Gastroesophageal sphincter (tissue), 4 donors: ENCODE data around the gene PARP12. TPM values are rescaled to one million over a fixed set of nuclear protein-coding genes. Genes with fewer than 3 reads are reported as not detected.

Experiments used
- ATAC-seq: fragments of 150-250 bp; one replicate; pipeline ENCODE4 v1.9.1; 2016; ENCODE audit warnings: mild to moderate bottlenecking, moderate library complexity
- H3K27ac ChIP-seq, 4 donors: fragments of 200-600 bp; sonication (generic) in 3 of 4; 1 replicate in 3 of 4; 2 replicates in 1 of 4; pipeline ENCODE4 v1.5.1; 2016 to 2019
- H3K27me3 ChIP-seq: fragments of 200-600 bp; sonication (generic); one replicate; pipeline ENCODE4 v1.5.1; 2019
- H3K36me3 ChIP-seq, 2 donors: fragments of 200-600 bp; sonication (generic); one replicate each; pipeline ENCODE4 v1.5.1; 2019; ENCODE audit warnings: control low read depth in 1 of 2
- H3K4me1 ChIP-seq, 3 donors: fragments of 200-600 bp; sonication (generic); 1 replicate in 2 of 3; 2 replicates in 1 of 3; pipeline ENCODE4 v1.5.1; 2016 to 2019; ENCODE audit warnings: control low read depth in 2 of 3
- H3K4me3 ChIP-seq, 2 donors: fragments of 200-600 bp; sonication (generic); one replicate each; pipeline ENCODE4 v1.5.1; 2019; ENCODE audit warnings: mild to moderate bottlenecking in 1 of 2, moderate library complexity in 1 of 2
- H3K9me3 ChIP-seq, 3 donors: fragments of 200-600 bp; sonication (generic); one replicate each; pipeline ENCODE4 v1.5.1; 2017 to 2019; ENCODE audit warnings: control low read depth in 2 of 3
- CTCF ChIP-seq, 4 experiments: fragments of 200-600 bp in 2 of 4; fragments of 450-650 bp in 2 of 4; sonication (generic) in 1 of 4; IDR thresholded peaks; one replicate each; pipeline ENCODE4 v1.5.1; 2017 to 2019; ENCODE audit warnings: antibody characterized with exemption in 4 of 4, mild to moderate bottlenecking in 2 of 4, moderate library complexity in 2 of 4
- EP300 ChIP-seq: sonication (generic); formaldehyde crosslinking; IDR thresholded peaks from one replicate; pipeline ENCODE4 v1.6.1; 2017; ENCODE audit warnings: antibody characterized with exemption, mild to moderate bottlenecking
- POLR2A ChIP-seq, 2 donors: fragments of 450-650 bp; IDR thresholded peaks; one replicate each; pipeline ENCODE4 v1.6.1; 2017; ENCODE audit warnings: antibody characterized with exemption in 2 of 2, mild to moderate bottlenecking in 2 of 2, moderate library complexity in 1 of 2
- POLR2AphosphoS5 ChIP-seq: sonication (generic); formaldehyde crosslinking; IDR thresholded peaks from one replicate; pipeline ENCODE4 v1.6.1; 2017; ENCODE audit warnings: antibody characterized with exemption
- WGBS, 2 donors: methylation state at CpG; one replicate each; pipeline ENCODE4 v1.1.5; 2018; ENCODE audit warnings: low coverage in 1 of 2; 5-methylcytosine and 5-hydroxymethylcytosine counted together
- total RNA-seq, 4 donors: library from RNA; depleted of rRNA; stranded (reverse); fragments of >200 nt; gene quantifications; one replicate each; pipeline ENCODE4 v1.1.0, GENCODE V29; 2016

PARP12 gene
- total RNA-seq, 4 donors from 2014 or later, result 11.9 to 35.6 (median 18.1) TPM

- Histone ChIP-seq H3K27me3 (no peaks in the 10 kb centered on the region), H3K9me3 (no peaks in the 10 kb centered on the region), H3K4me3 (no peak overlapping the region), H3K4me1 (no peaks in the 10 kb centered on the region), H3K27ac (no peak overlapping the region), H3K36me3 (no peaks in the 10 kb centered on the region)
- WGBS, 2 donors, result 89 to 90% methylated on average over 2 to 7 of the region's 7 CpGs
- no peak for ATAC-seq
- TF ChIP-seq CTCF (IDR thresholded peaks at IDR 0.05), result no peak
- TF ChIP-seq EP300, result no peak
- TF ChIP-seq POLR2A (IDR thresholded peaks at IDR 0.05), result no peak
- TF ChIP-seq POLR2AphosphoS5, result no peak
These were observed 57.4 kb downstream of the PARP12 start for GRCh38 chr7:140005341-140005740.

GRCh38 chr7:140004672-140005071 is 58.1 kb downstream of the PARP12 start:
- ATAC-seq, result no peak
- no peaks in the 10 kb centered on the region for H3K27me3 ChIP-seq
- no CpG with 5 or more reads among the region's 6 CpGs for WGBS, 2 donors

GRCh38 chr7:140003913-140004382 is 58.8 kb downstream of the PARP12 start:
- Histone ChIP-seq H3K36me3 (no peaks in the 10 kb centered on the region), H3K9me3 (no peaks in the 10 kb centered on the region), H3K27me3 (no peaks in the 10 kb centered on the region), H3K4me3 (no peak overlapping the region), H3K27ac (no peak overlapping the region), H3K4me1 (no peaks in the 10 kb centered on the region)
- TF ChIP-seq POLR2A (IDR thresholded peaks at IDR 0.05), result no peak
- TF ChIP-seq CTCF (IDR thresholded peaks at IDR 0.05), result peak in 3 of 4 experiments; percentile 38 to 49 (median 41)
- TF ChIP-seq EP300, result no peak
- no peak for TF ChIP-seq POLR2AphosphoS5
- no peak for ATAC-seq
- 46 to 63% methylated on average over 7 to 9 of the region's 9 CpGs for WGBS, 2 donors

More at GRCh38 chr7:140004672-140005071, 58.1 kb downstream of the PARP12 start:
- H3K36me3 ChIP-seq, result no peaks in the 10 kb centered on the region
- H3K4me3 ChIP-seq, result no peak overlapping the region
- no peak overlapping the region for H3K27ac ChIP-seq
- no peaks in the 10 kb centered on the region for H3K4me1 ChIP-seq
- no peaks in the 10 kb centered on the region for H3K9me3 ChIP-seq
- no peak for TF ChIP-seq CTCF (IDR thresholded peaks at IDR 0.05)
- TF ChIP-seq POLR2AphosphoS5, result no peak
- no peak for TF ChIP-seq EP300
- TF ChIP-seq POLR2A (IDR thresholded peaks at IDR 0.05), result no peak

GRCh38 chr7:140000666-140001268 is 62.0 kb downstream of the PARP12 start:
- Histone ChIP-seq H3K27ac (no peak overlapping the region), H3K9me3 (no peaks in the 10 kb centered on the region), H3K36me3 (no peaks in the 10 kb centered on the region), H3K27me3 (no peaks in the 10 kb centered on the region), H3K4me1 (no peaks in the 10 kb centered on the region), H3K4me3 (no peak overlapping the region)
- 78 to 86% methylated on average over 4 to 6 of the region's 6 CpGs for WGBS, 2 donors
- TF ChIP-seq POLR2AphosphoS5 (no peak), EP300 (no peak), POLR2A (IDR thresholded peaks at IDR 0.05) (no peak), CTCF (IDR thresholded peaks at IDR 0.05) (no peak)
- no peak for ATAC-seq

GRCh38 chr7:139999516-139999915 is 63.2 kb downstream of the PARP12 start:
- WGBS, 2 donors, result 71 to 80% methylated on average over 3 to 6 of the region's 6 CpGs
- Histone ChIP-seq H3K27ac (no peak overlapping the region), H3K9me3 (no peaks in the 10 kb centered on the region), H3K36me3 (no peaks in the 10 kb centered on the region), H3K4me3 (no peak overlapping the region), H3K4me1 (peaks cover 0 to 11% (median 0%) of the 10 kb centered on the region in 3 donors), H3K27me3 (no peaks in the 10 kb centered on the region)
- TF ChIP-seq CTCF (IDR thresholded peaks at IDR 0.05), result no peak
- TF ChIP-seq EP300, result no peak
- no peak for TF ChIP-seq POLR2AphosphoS5
- no peak for TF ChIP-seq POLR2A (IDR thresholded peaks at IDR 0.05)
- no peak for ATAC-seq
